Activated CD4-positive, alpha-beta T cell treated with anti-CD3 and anti-CD28 coated beads for 4 hours (primary cell): ENCODE data around the gene RNASE4.

Experiments
- DNase-seq, 2 donors: peaks; one replicate each; pipeline ENCODE4 v3.0.0-alpha.2; 2020

RNASE4 gene

GRCh38 chr14:20676072-20676471 is 8.3 kb upstream of the RNASE4 start:
- no peak for DNase-seq

GRCh38 chr14:20679907-20680306 is 4.5 kb upstream of the RNASE4 start:
- peak in 1 of 2 donors; percentile 14 for DNase-seq

GRCh38 chr14:20680363-20680762 is 4.0 kb upstream of the RNASE4 start:
- no peak for DNase-seq

GRCh38 chr14:20680843-20681347 is 3.5 kb upstream of the RNASE4 start:
- DNase-seq, result peak in 1 of 2 donors; percentile 50

GRCh38 chr14:20681348-20682126 is 2.8 kb upstream of the RNASE4 start:
- DNase-seq, result peak; percentile 80 to 91

- DNase-seq, result no peak
These were observed 2.3 kb upstream of the RNASE4 start for GRCh38 chr14:20682127-20682434.

- DNase-seq, result peak; percentile 66 to 75
These were observed 1.8 kb upstream of the RNASE4 start for GRCh38 chr14:20682435-20683124.

- peak; percentile 74 to 79 for DNase-seq
These were observed 1.1 kb upstream of the RNASE4 start for GRCh38 chr14:20683125-20683890.

DNA sequence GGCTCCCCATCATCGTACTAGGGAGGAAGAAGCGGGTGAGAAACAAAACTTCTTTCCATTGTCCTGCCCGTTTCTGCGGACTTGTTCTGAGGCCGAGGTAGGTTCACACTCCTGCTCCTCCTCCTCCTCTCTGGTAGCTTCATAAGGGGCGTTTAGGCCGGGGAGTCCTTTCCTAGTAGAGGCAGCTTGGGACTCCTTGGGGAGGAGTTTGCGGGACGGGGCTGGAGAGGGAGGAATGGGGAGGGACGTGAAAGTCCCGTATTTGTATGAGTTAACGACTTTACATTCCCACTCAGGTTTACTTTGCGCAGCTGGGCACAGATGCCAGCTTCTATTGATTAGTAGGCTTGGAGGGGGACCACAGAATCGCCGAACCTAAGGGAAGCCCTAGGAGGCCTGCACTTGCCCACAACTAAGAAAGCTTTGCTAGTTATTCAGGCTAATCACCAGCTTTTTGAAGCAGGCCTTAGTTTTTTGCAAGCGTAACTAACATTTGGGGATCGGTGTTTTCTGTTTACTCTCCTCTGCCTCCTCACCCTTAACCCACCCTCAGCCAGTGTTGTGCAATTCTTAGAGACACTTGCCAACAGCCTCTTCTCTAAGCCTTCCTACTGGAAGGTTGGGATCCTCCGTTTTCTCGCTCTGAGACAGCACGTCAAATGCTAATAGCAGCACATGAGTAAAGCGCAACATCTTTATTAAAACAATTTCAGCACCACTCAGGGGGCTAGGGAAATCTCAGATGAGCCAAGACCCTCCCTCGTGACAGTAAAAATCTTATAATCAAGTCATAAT is 499 bp downstream of the RNASE4 start:
- DNase-seq, result no peak

DNA sequence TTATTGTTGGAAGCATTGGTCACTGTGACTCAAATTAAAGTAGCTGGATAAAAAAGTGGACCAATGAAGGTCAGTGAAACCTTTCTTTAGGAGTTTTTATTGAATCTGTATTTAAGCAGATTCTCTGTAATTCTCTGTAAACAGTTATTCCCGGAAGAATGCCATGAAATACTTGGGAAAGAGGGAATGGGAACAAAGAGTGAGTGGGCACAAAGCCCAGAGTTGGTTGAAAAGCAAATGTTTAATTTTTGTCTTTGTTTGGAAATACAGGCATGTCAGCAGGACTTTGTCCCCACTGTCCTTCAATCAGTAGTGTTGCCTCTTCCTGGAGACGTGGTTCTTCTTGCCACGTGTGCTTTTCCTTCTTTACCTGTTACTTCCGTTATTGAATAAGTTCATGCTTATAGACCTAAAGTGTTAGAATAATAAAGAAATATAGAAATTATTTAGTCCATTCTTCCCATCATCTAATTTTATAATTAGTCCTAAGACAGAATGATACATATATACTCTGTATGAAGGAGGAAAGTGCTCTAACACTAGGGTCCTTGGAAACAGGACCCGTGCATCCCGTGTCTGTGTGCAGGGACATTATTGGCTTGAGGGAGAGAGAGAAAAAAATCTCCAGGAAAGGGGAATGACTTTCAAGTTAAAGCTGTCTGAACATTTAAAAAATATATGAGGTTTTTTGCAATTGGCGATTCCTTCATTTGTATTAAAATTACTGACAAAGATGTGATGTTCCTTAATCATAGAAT is 2.2 kb downstream of the RNASE4 start:
- no peak for DNase-seq

GRCh38 chr14:20687362-20688166 is 3.2 kb downstream of the RNASE4 start:
- DNase-seq, result no peak

- DNase-seq, result no peak
These were observed 3.9 kb downstream of the RNASE4 start, which contains the start of gene ANG for GRCh38 chr14:20688167-20688839. ANG (plus strand) TSS chr14:20688764; CDS start chr14:20693565, 4,801 bp downstream.

- DNase-seq, result peak; percentile 26 to 54
These were observed 6.7 kb downstream of the RNASE4 start for GRCh38 chr14:20690848-20691640.

DNA sequence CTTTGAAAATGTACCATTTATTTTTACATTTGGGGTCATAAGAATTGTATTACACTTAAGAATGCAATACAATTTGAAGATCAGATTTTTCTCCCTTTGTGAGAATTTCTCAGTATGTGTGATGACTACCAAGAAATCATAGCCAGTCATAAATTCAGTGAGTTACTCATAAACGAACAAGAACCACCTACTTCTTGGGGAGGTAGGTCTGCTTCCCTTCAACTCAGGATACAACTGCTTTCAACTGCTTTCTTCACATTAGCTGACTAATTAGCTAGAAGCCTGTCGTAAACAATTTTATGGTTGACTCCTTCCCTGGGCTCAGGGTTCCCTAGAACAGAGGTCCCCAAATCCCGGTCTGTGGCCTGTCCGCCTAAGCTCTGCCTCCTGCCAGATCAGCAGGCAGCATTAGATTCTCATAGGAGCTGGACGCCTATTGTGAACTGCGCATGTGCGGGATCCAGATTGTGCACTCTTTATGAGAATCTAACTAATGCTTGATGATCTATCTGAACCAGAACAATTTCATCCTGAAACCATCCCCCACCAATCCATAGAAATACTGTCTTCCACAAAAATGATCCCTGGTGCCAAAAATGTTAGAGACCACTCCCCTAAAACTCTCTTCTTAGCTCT is 7.9 kb downstream of the RNASE4 start:
- DNase-seq, result no peak

- DNase-seq, result no peak
These were observed 12.4 kb downstream of the RNASE4 start for GRCh38 chr14:20696764-20697163.

DNA sequence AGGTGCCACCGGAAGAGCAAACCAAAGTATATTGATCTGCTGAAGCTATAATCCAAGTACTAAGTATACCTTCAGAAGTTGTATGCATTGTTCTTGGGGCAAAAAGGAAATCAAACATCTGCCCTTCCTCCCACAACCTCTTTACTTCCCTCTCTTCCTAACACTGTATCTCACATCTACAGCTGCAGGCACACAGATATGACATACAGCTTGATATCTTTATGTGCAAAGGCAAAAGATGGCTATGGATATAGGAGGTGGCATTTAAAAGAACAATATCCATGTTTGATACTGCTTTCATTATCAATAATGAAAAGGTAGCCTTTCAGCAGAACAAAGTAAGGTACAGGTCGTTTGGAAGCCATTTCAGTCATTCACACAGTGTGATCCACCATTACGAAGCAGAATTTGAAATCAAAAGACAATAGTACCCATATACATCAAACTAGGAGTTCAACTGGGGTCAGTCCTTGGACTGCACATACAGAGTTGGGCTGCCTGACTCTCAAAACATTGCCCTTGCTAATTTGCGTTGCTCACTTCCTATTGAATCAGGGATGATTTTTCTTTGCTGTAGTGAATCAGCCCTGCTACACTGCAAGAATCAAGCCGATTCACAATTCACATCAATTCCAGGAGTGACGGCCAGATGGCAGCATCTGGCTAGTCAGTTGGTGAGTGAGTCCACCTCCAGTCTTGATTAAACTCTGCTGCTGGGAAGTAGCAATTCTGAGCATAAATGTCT is 13.1 kb downstream of the RNASE4 start:
- DNase-seq, result peak; percentile 48 to 61

GRCh38 chr14:20698018-20698329 is 13.6 kb downstream of the RNASE4 start:
- no peak for DNase-seq

DNA sequence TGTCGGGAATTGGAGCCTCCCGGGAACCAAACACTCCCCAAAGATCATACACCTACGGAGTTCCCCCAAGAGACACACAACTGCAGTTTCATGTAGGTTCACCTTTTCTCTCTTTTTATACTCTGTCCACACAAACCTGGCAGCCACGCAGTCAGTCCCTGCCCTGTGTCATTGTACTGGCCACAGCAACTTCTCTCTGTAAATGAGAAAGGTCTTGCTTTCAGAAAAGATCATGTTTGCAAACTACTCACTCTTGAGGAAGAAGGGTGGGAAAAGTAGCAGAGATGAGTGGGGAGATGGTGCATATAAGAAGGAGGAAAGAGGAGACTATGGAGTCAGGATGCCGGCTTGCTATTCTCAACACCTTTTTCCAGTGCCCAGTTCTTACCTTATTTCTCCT is 14.6 kb downstream of the RNASE4 start:
- DNase-seq, result no peak
